Skin epidermis (tissue), 12 donors: Measurements from ENCODE around the gene SSBP3.

ENCODE experiments used
- H3K27ac ChIP-seq, 21 experiments: fragments of 200-600 bp; sonication (generic) in 11 of 21; one replicate each; pipeline ENCODE4 v1.5.0; 2020; ENCODE audit warnings: mild to moderate bottlenecking in 3 of 21, inconsistent platforms in 2 of 21, moderate library complexity in 2 of 21
- H3K4me3 ChIP-seq, 7 experiments: fragments of 200-600 bp; sonication (generic) in 2 of 7; one replicate each; pipeline ENCODE4 v1.5.0; 2020; ENCODE audit warnings: inconsistent platforms in 2 of 7, mild to moderate bottlenecking in 2 of 7, moderate library complexity in 1 of 7

The SSBP3 gene

GRCh38 chr1:54265126-54265525 is 141.1 kb downstream of the SSBP3 start:
- H3K27ac ChIP-seq, result no peak overlapping the region

GRCh38 chr1:54263601-54264226 is 142.5 kb downstream of the SSBP3 start:
- peak overlapping the region in 1 of 21 experiments; percentile 30 for H3K27ac ChIP-seq
- no peak overlapping the region for H3K4me3 ChIP-seq

More at GRCh38 chr1:54265126-54265525, 141.1 kb downstream of the SSBP3 start:
- no peak overlapping the region for H3K4me3 ChIP-seq

- Histone ChIP-seq H3K4me3 (no peak overlapping the region), H3K27ac (no peak overlapping the region)
Measured at GRCh38 chr1:54262244-54262643, 143.9 kb downstream of the SSBP3 start.

- Histone ChIP-seq H3K4me3 (no peak overlapping the region), H3K27ac (peak overlapping the region in 2 of 21 experiments; percentile 48 to 76)
Measured at GRCh38 chr1:54260810-54261209, 145.4 kb downstream of the SSBP3 start.

GRCh38 chr1:54259546-54260140 is 146.6 kb downstream of the SSBP3 start:
- Histone ChIP-seq H3K4me3 (no peak overlapping the region), H3K27ac (peak overlapping the region in 1 of 21 experiments; percentile 42)

- no peak overlapping the region for H3K4me3 ChIP-seq
- no peak overlapping the region for H3K27ac ChIP-seq
Measured at GRCh38 chr1:54257876-54258275, 148.3 kb downstream of the SSBP3 start.

- Histone ChIP-seq H3K4me3 (no peak overlapping the region), H3K27ac (no peak overlapping the region)
Measured at GRCh38 chr1:54257346-54257620, 148.9 kb downstream of the SSBP3 start.

GRCh38 chr1:54256522-54257345 is 149.5 kb downstream of the SSBP3 start:
- H3K4me3 ChIP-seq, result no peak overlapping the region
- peak overlapping the region in 1 of 21 experiments; percentile 14 for H3K27ac ChIP-seq

- Histone ChIP-seq H3K27ac (no peak overlapping the region), H3K4me3 (no peak overlapping the region)
Measured at GRCh38 chr1:54255026-54255702, 151.0 kb downstream of the SSBP3 start.

- H3K27ac ChIP-seq, result peak overlapping the region in 4 of 21 experiments; percentile 0 to 58 (median 36)
- no peak overlapping the region for H3K4me3 ChIP-seq
Measured at GRCh38 chr1:54254055-54254454, 152.1 kb downstream of the SSBP3 start.

GRCh38 chr1:54253480-54253879 is 152.7 kb downstream of the SSBP3 start:
- H3K4me3 ChIP-seq, result no peak overlapping the region
- H3K27ac ChIP-seq, result peak overlapping the region in 4 of 21 experiments; percentile 0 to 58 (median 36)

- no peak overlapping the region for H3K27ac ChIP-seq
- H3K4me3 ChIP-seq, result no peak overlapping the region
Measured at GRCh38 chr1:54252371-54252936, 153.7 kb downstream of the SSBP3 start.

- Histone ChIP-seq H3K27ac (peak overlapping the region in 9 of 21 experiments; percentile 11 to 69 (median 50)), H3K4me3 (no peak overlapping the region)
Measured at GRCh38 chr1:54250670-54251069, 155.5 kb downstream of the SSBP3 start.

GRCh38 chr1:54249819-54250435 is 156.3 kb downstream of the SSBP3 start:
- peak overlapping the region in 9 of 21 experiments; percentile 11 to 68 (median 57) for H3K27ac ChIP-seq
- no peak overlapping the region for H3K4me3 ChIP-seq

- no peak overlapping the region for H3K4me3 ChIP-seq
- peak overlapping the region in 5 of 21 experiments; percentile 11 to 36 (median 21) for H3K27ac ChIP-seq
Measured at GRCh38 chr1:54248966-54249365, 157.2 kb downstream of the SSBP3 start.

- peak overlapping the region in 2 of 21 experiments; percentile 21 to 40 for H3K27ac ChIP-seq
Measured at GRCh38 chr1:54247863-54248515, 158.2 kb downstream of the SSBP3 start.

GRCh38 chr1:54246116-54246721 is 160.0 kb downstream of the SSBP3 start:
- Histone ChIP-seq H3K27ac (no peak overlapping the region), H3K4me3 (no peak overlapping the region)

More at GRCh38 chr1:54247863-54248515, 158.2 kb downstream of the SSBP3 start:
- no peak overlapping the region for H3K4me3 ChIP-seq

- Histone ChIP-seq H3K4me3 (no peak overlapping the region), H3K27ac (no peak overlapping the region)
Measured at GRCh38 chr1:54245501-54245900, 160.7 kb downstream of the SSBP3 start.
